ENCODE data around the gene CEBPE. TPM values are rescaled to one million over a fixed set of nuclear protein-coding genes. Genes with fewer than 3 reads are reported as not detected.

CEBPE gene
- total RNA-seq, 1 experiment from 2014 or later: not detected

- Histone ChIP-seq H3K27me3 (replicated peaks; ENCODE audit: control insufficient read depth, insufficient read depth, low read length) (no peaks in the 10 kb centered on the region), H3K4me1 (no peaks in the 10 kb centered on the region), H3K36me3 (ENCODE audit: control insufficient read depth, insufficient read depth, low read length) (no peaks in the 10 kb centered on the region), H3K9me3 (no peaks in the 10 kb centered on the region), H3K4me3 (ENCODE audit: low read depth, low read length) (no peak overlapping the region)
- H3K9me3 Mint-ChIP-seq (ENCODE audit: unreplicated experiment): no peaks in the 10 kb centered on the region
- POLR2A ChIA-PET: no interaction called here
- CTCF ChIA-PET: no interaction called here
- no peaks in the 10 kb centered on the region for H3K36me3 Mint-ChIP-seq (ENCODE audit: insufficient read depth, unreplicated experiment)
- BruUV-seq (replicated peaks): no TSS peak
- no peak overlapping the region for H3K27ac Mint-ChIP-seq (ENCODE audit: unreplicated experiment)
- H3K4me1 Mint-ChIP-seq (ENCODE audit: low read depth, unreplicated experiment): no peaks in the 10 kb centered on the region
- intact Hi-C loops (cut with micrococcal nuclease; ENCODE audit: unreplicated experiment): no loop called here
- H3K27me3 Mint-ChIP-seq (ENCODE audit: insufficient read depth, unreplicated experiment): no peaks in the 10 kb centered on the region
- TF ChIP-seq, protein P1, sequence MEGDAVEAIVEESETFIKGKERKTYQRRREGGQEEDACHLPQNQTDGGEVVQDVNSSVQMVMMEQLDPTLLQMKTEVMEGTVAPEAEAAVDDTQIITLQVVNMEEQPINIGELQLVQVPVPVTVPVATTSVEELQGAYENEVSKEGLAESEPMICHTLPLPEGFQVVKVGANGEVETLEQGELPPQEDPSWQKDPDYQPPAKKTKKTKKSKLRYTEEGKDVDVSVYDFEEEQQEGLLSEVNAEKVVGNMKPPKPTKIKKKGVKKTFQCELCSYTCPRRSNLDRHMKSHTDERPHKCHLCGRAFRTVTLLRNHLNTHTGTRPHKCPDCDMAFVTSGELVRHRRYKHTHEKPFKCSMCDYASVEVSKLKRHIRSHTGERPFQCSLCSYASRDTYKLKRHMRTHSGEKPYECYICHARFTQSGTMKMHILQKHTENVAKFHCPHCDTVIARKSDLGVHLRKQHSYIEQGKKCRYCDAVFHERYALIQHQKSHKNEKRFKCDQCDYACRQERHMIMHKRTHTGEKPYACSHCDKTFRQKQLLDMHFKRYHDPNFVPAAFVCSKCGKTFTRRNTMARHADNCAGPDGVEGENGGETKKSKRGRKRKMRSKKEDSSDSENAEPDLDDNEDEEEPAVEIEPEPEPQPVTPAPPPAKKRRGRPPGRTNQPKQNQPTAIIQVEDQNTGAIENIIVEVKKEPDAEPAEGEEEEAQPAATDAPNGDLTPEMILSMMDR (IDR thresholded peaks at IDR 0.05; ENCODE audit: insufficient read depth in 1 of 2, low read depth in 1 of 2, low read length in 1 of 2, severe bottlenecking in 1 of 2, unreplicated experiment in 1 of 2): no peak
- no peak for DNase-seq
- H3K4me3 Mint-ChIP-seq (ENCODE audit: unreplicated experiment): no peak overlapping the region
Measured at GRCh38 chr14:23130871-23131270, 11.8 kb upstream of the CEBPE start.

- DNase-seq: no peak
- Histone ChIP-seq H3K4me1 (no peaks in the 10 kb centered on the region), H3K27me3 (replicated peaks; ENCODE audit: control insufficient read depth, insufficient read depth, low read length) (no peaks in the 10 kb centered on the region), H3K4me3 (ENCODE audit: low read depth, low read length) (no peak overlapping the region), H3K9me3 (no peaks in the 10 kb centered on the region), H3K36me3 (ENCODE audit: control insufficient read depth, insufficient read depth, low read length) (no peaks in the 10 kb centered on the region)
- CTCF ChIA-PET: interaction anchor here (1.1 kb wide), 1 partner anchor 9 kb away, joined by 6 read pairs; no protein-coding TSS in a partner anchor
- Mint-ChIP-seq H3K27ac (ENCODE audit: unreplicated experiment) (no peak overlapping the region), H3K4me3 (ENCODE audit: unreplicated experiment) (no peak overlapping the region), H3K27me3 (ENCODE audit: insufficient read depth, unreplicated experiment) (no peaks in the 10 kb centered on the region), H3K36me3 (ENCODE audit: insufficient read depth, unreplicated experiment) (no peaks in the 10 kb centered on the region), H3K9me3 (ENCODE audit: unreplicated experiment) (no peaks in the 10 kb centered on the region), H3K4me1 (ENCODE audit: low read depth, unreplicated experiment) (no peaks in the 10 kb centered on the region)
- no TSS peak for BruUV-seq (replicated peaks)
- TF ChIP-seq, protein P1 (IDR thresholded peaks at IDR 0.05; ENCODE audit: insufficient read depth in 1 of 2, low read depth in 1 of 2, low read length in 1 of 2, severe bottlenecking in 1 of 2, unreplicated experiment in 1 of 2): no peak
- intact Hi-C loops (cut with micrococcal nuclease; ENCODE audit: unreplicated experiment): no loop called here
- POLR2A ChIA-PET: no interaction called here
Measured at GRCh38 chr14:23129759-23130316, 10.8 kb upstream of the CEBPE start.

DNA sequence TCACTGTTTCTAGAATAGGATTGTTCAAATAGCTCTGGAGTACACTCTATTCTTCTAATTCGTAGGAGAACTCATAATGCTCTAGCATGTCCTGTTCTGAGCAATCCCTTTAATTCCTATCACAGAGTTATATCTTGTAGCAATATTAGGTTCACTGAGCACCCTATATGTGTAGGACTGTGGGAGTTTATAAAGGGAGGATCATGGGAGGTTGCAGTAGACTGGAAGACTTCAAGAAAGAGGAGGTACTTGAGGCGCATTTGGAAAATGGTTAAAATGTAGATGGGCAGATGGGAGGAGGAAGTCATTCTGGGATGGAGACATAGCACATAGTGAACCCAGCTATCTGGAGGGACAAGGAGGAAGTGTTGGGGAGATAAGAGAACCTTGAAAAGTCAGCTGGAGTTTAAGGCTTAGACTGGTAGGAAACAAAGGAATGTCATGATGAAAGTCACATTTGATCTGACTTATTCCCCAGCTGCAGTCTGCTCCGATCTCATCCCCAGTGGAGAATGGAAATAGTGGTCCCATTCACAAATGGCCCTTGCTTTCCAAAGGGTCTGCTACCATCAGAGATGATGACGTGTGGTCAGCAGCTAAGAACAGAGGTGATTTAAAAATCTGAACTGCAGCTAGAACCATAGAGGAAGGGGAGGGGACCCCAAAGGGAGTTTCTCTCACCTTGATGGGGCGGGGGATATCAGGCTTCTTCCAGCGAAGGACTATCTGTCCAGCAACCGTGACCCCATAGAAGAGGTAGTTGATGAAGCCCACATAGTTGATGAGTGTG, 10.1 kb upstream of the CEBPE start:
- intact Hi-C loops (cut with micrococcal nuclease; ENCODE audit: unreplicated experiment): no loop called here
- Mint-ChIP-seq H3K9me3 (ENCODE audit: unreplicated experiment) (no peaks in the 10 kb centered on the region), H3K4me3 (ENCODE audit: unreplicated experiment) (no peak overlapping the region), H3K27ac (ENCODE audit: unreplicated experiment) (no peak overlapping the region), H3K27me3 (ENCODE audit: insufficient read depth, unreplicated experiment) (no peaks in the 10 kb centered on the region), H3K36me3 (ENCODE audit: insufficient read depth, unreplicated experiment) (no peaks in the 10 kb centered on the region), H3K4me1 (ENCODE audit: low read depth, unreplicated experiment) (no peaks in the 10 kb centered on the region)
- CTCF ChIA-PET: no interaction called here
- Histone ChIP-seq H3K27me3 (replicated peaks; ENCODE audit: control insufficient read depth, insufficient read depth, low read length) (no peaks in the 10 kb centered on the region), H3K9me3 (no peaks in the 10 kb centered on the region), H3K36me3 (ENCODE audit: control insufficient read depth, insufficient read depth, low read length) (no peaks in the 10 kb centered on the region), H3K4me3 (ENCODE audit: low read depth, low read length) (no peak overlapping the region), H3K4me1 (no peaks in the 10 kb centered on the region)
- POLR2A ChIA-PET: no interaction called here
- TF ChIP-seq, protein P1 (IDR thresholded peaks at IDR 0.05; ENCODE audit: insufficient read depth in 1 of 2, low read depth in 1 of 2, low read length in 1 of 2, severe bottlenecking in 1 of 2, unreplicated experiment in 1 of 2): no peak
- DNase-seq: no peak
- no TSS peak for BruUV-seq (replicated peaks)
